MM.1S (cell line): ENCODE measurements around the gene RALGAPA2.

Experiments used
- DNase-seq: peaks from one replicate; pipeline ENCODE4 v3.0.0-alpha.2; 2015
- H2AFZ ChIP-seq: fragments of 300-600 bp; sonication (generic); 2 replicates; pipeline ENCODE4 v1.6.0; 2016; ENCODE audit warnings: antibody characterized with exemption, low read length
- H3F3A ChIP-seq: fragments of 300-600 bp; sonication (generic); 2 replicates; pipeline ENCODE4 v1.6.1; 2016; ENCODE audit warnings: mild to moderate bottlenecking, antibody characterized with exemption, low read length, moderate library complexity, mixed read lengths; ENCODE audit not compliant: insufficient read depth
- H3K27ac ChIP-seq: fragments of 300-600 bp; sonication (generic); 2 replicates; pipeline ENCODE4 v1.5.1; 2016; ENCODE audit warnings: mild to moderate bottlenecking, low read length
- H3K27me3 ChIP-seq: fragments of 300-600 bp; sonication (generic); replicated peaks from 2 replicates; pipeline ENCODE4 v1.6.0; 2016; ENCODE audit warnings: low read length; ENCODE audit not compliant: insufficient read depth
- H3K36me3 ChIP-seq: fragments of 300-600 bp; sonication (generic); replicated peaks from 2 replicates; pipeline ENCODE4 v1.6.1; 2016; ENCODE audit warnings: mild to moderate bottlenecking, low read length, mixed read lengths; ENCODE audit not compliant: insufficient read depth
- H3K4me1 ChIP-seq: fragments of 300-600 bp; sonication (generic); 2 replicates; pipeline ENCODE4 v1.6.1; 2016; ENCODE audit warnings: low read length, mixed read lengths
- H3K4me2 ChIP-seq: fragments of 300-600 bp; sonication (generic); 2 replicates; pipeline ENCODE4 v1.6.0; 2016; ENCODE audit warnings: low read depth, low read length
- H3K4me3 ChIP-seq: fragments of 300-600 bp; sonication (generic); 2 replicates; pipeline ENCODE4 v1.5.1; 2016; ENCODE audit warnings: low read length, mixed read lengths
- H3K79me2 ChIP-seq: fragments of 300-600 bp; sonication (generic); 2 replicates; pipeline ENCODE4 v1.6.1; 2016; ENCODE audit warnings: mixed run types, low read length, mixed read lengths
- H3K9ac ChIP-seq: fragments of 300-600 bp; sonication (generic); 2 replicates; pipeline ENCODE4 v1.6.1; 2016; ENCODE audit warnings: low read length, mixed read lengths
- H3K9me2 ChIP-seq: fragments of 300-600 bp; sonication (generic); replicated peaks from 2 replicates; pipeline ENCODE4 v1.6.1; 2016; ENCODE audit warnings: mild to moderate bottlenecking, low read length, mixed read lengths; ENCODE audit not compliant: insufficient read depth
- H3K9me3 ChIP-seq: fragments of 300-600 bp; sonication (generic); replicated peaks from 2 replicates; pipeline ENCODE4 v1.6.1; 2016; ENCODE audit warnings: mild to moderate bottlenecking, low read length, mixed read lengths; ENCODE audit not compliant: insufficient read depth
- H4K20me1 ChIP-seq: fragments of 300-600 bp; sonication (generic); 2 replicates; pipeline ENCODE4 v1.6.1; 2016; ENCODE audit warnings: mild to moderate bottlenecking, low read length, moderate library complexity, mixed read lengths; ENCODE audit not compliant: insufficient read depth
- CTCF ChIP-seq: fragments of 300-600 bp; sonication (generic); IDR thresholded peaks from 2 replicates; pipeline ENCODE4 v1.5.1; 2016; ENCODE audit warnings: antibody characterized with exemption, low read length, mixed read lengths
- EZH2 ChIP-seq: fragments of 300-600 bp; sonication (generic); optimal IDR thresholded peaks from 2 replicates; pipeline ENCODE3; 2017; ENCODE audit warnings: low read depth, mild to moderate bottlenecking, antibody characterized with exemption, low read length, mixed read lengths
- EZH2phosphoT487 ChIP-seq: fragments of 300-600 bp; sonication (generic); IDR thresholded peaks from 2 replicates; pipeline ENCODE4 v1.6.1; 2018; ENCODE audit warnings: antibody characterized with exemption, low read length

RALGAPA2 gene

GRCh38 chr20:20440886-20441658, 271.4 kb downstream of the RALGAPA2 start:
- Histone ChIP-seq H3K36me3 (no peaks in the 10 kb centered on the region), H3K9me3 (no peaks in the 10 kb centered on the region), H4K20me1 (no peaks in the 10 kb centered on the region), H3K4me1 (no peaks in the 10 kb centered on the region), H3F3A (no peaks in the 10 kb centered on the region), H3K9ac (no peak overlapping the region), H3K79me2 (no peaks in the 10 kb centered on the region), H3K4me2 (no peak overlapping the region), H3K9me2 (no peaks in the 10 kb centered on the region), H3K4me3 (no peak overlapping the region), H3K27ac (no peak overlapping the region), H3K27me3 (no peaks in the 10 kb centered on the region), H2AFZ (no peak overlapping the region)
- TF ChIP-seq EZH2 = no peak
- TF ChIP-seq EZH2phosphoT487 = no peak
- TF ChIP-seq CTCF = no peak
- DNase-seq = no peak

GRCh38 chr20:20440481-20440880, 272.0 kb downstream of the RALGAPA2 start:
- Histone ChIP-seq H3F3A (no peaks in the 10 kb centered on the region), H2AFZ (no peak overlapping the region), H3K27ac (no peak overlapping the region), H3K9me2 (no peaks in the 10 kb centered on the region), H3K79me2 (no peaks in the 10 kb centered on the region), H3K4me2 (no peak overlapping the region), H3K9ac (no peak overlapping the region), H3K4me3 (no peak overlapping the region), H3K4me1 (no peaks in the 10 kb centered on the region), H3K36me3 (no peaks in the 10 kb centered on the region), H3K9me3 (no peaks in the 10 kb centered on the region), H4K20me1 (no peaks in the 10 kb centered on the region), H3K27me3 (no peaks in the 10 kb centered on the region)
- TF ChIP-seq CTCF (no peak), EZH2 (no peak), EZH2phosphoT487 (no peak)
- DNase-seq = no peak

GRCh38 chr20:20439602-20440190, 272.7 kb downstream of the RALGAPA2 start:
- no peak overlapping the region for H2AFZ ChIP-seq
- H3K4me3 ChIP-seq = no peak overlapping the region
- H3K27me3 ChIP-seq = no peaks in the 10 kb centered on the region
- TF ChIP-seq EZH2 (no peak), EZH2phosphoT487 (no peak), CTCF (no peak)
- no peaks in the 10 kb centered on the region for H3K79me2 ChIP-seq
- H3K27ac ChIP-seq = no peak overlapping the region
- H3K9me2 ChIP-seq = no peaks in the 10 kb centered on the region
- no peak overlapping the region for H3K4me2 ChIP-seq
- H3K36me3 ChIP-seq = no peaks in the 10 kb centered on the region
- H3K9me3 ChIP-seq = no peaks in the 10 kb centered on the region
- H3K4me1 ChIP-seq = no peaks in the 10 kb centered on the region
- no peaks in the 10 kb centered on the region for H4K20me1 ChIP-seq
- no peak for DNase-seq
- no peak overlapping the region for H3K9ac ChIP-seq
- H3F3A ChIP-seq = no peaks in the 10 kb centered on the region
